ENCODE data around the gene MYO3B. TPM values are rescaled to one million over a fixed set of nuclear protein-coding genes. Genes with fewer than 3 reads are reported as not detected.

The MYO3B gene
- total RNA-seq, 1 donor from 2014 or later = not detected

- DNase-seq (ENCODE audit: low spot score) = no peak
- no peaks in the 10 kb centered on the region for H3K36me3 Mint-ChIP-seq (ENCODE audit: low read depth)
- no peaks in the 10 kb centered on the region for H3K9me3 Mint-ChIP-seq (ENCODE audit: low read depth)
- H3K4me1 Mint-ChIP-seq (ENCODE audit: low read depth) = no peaks in the 10 kb centered on the region
- no peak for TF ChIP-seq CTCF (IDR thresholded peaks at IDR 0.05)
- no peak overlapping the region for H3K27ac Mint-ChIP-seq (ENCODE audit: unreplicated experiment)
- H3K4me3 Mint-ChIP-seq (ENCODE audit: unreplicated experiment) = no peak overlapping the region
- H3K27me3 Mint-ChIP-seq (ENCODE audit: low read depth) = peaks cover 2% of the 10 kb centered on the region
Observed at GRCh38 chr2:170455617-170456426, 277.9 kb downstream of the MYO3B start.

- no peak overlapping the region for H3K4me3 Mint-ChIP-seq (ENCODE audit: unreplicated experiment)
- H3K36me3 Mint-ChIP-seq (ENCODE audit: low read depth) = no peaks in the 10 kb centered on the region
- no peak for TF ChIP-seq CTCF (IDR thresholded peaks at IDR 0.05)
- no peak for DNase-seq (ENCODE audit: low spot score)
- H3K27me3 Mint-ChIP-seq (ENCODE audit: low read depth) = no peaks in the 10 kb centered on the region
- no peaks in the 10 kb centered on the region for H3K9me3 Mint-ChIP-seq (ENCODE audit: low read depth)
- H3K4me1 Mint-ChIP-seq (ENCODE audit: low read depth) = no peaks in the 10 kb centered on the region
- no peak overlapping the region for H3K27ac Mint-ChIP-seq (ENCODE audit: unreplicated experiment)
Observed at GRCh38 chr2:170456914-170457313, 279.0 kb downstream of the MYO3B start.

- Mint-ChIP-seq H3K9me3 (ENCODE audit: low read depth) (no peaks in the 10 kb centered on the region), H3K36me3 (ENCODE audit: low read depth) (no peaks in the 10 kb centered on the region), H3K4me1 (ENCODE audit: low read depth) (no peaks in the 10 kb centered on the region), H3K4me3 (ENCODE audit: unreplicated experiment) (no peak overlapping the region), H3K27me3 (ENCODE audit: low read depth) (peaks cover 4% of the 10 kb centered on the region), H3K27ac (ENCODE audit: unreplicated experiment) (no peak overlapping the region)
- DNase-seq (ENCODE audit: low spot score) = no peak
- no peak for TF ChIP-seq CTCF (IDR thresholded peaks at IDR 0.05)
Observed at GRCh38 chr2:170457742-170458141, 279.8 kb downstream of the MYO3B start.

GRCh38 chr2:170461889-170462288 is 283.9 kb downstream of the MYO3B start:
- H3K27me3 Mint-ChIP-seq (ENCODE audit: low read depth) = peaks cover 4% of the 10 kb centered on the region
- TF ChIP-seq CTCF (IDR thresholded peaks at IDR 0.05) = peak; percentile 62
- H3K4me1 Mint-ChIP-seq (ENCODE audit: low read depth) = peaks cover 7% of the 10 kb centered on the region
- DNase-seq (ENCODE audit: low spot score) = no peak
- no peak overlapping the region for H3K27ac Mint-ChIP-seq (ENCODE audit: unreplicated experiment)
- H3K36me3 Mint-ChIP-seq (ENCODE audit: low read depth) = no peaks in the 10 kb centered on the region
- H3K4me3 Mint-ChIP-seq (ENCODE audit: unreplicated experiment) = no peak overlapping the region
- no peaks in the 10 kb centered on the region for H3K9me3 Mint-ChIP-seq (ENCODE audit: low read depth)

- Mint-ChIP-seq H3K27ac (ENCODE audit: unreplicated experiment) (no peak overlapping the region), H3K4me1 (ENCODE audit: low read depth) (peaks cover 12% of the 10 kb centered on the region), H3K9me3 (ENCODE audit: low read depth) (no peaks in the 10 kb centered on the region), H3K4me3 (ENCODE audit: unreplicated experiment) (no peak overlapping the region), H3K27me3 (ENCODE audit: low read depth) (peaks cover 4% of the 10 kb centered on the region), H3K36me3 (ENCODE audit: low read depth) (no peaks in the 10 kb centered on the region)
- no peak for TF ChIP-seq CTCF (IDR thresholded peaks at IDR 0.05)
- DNase-seq (ENCODE audit: low spot score) = no peak
Observed at GRCh38 chr2:170462433-170463205, 284.7 kb downstream of the MYO3B start.

All from chondrocyte (in vitro differentiated cells).